Ishikawa (cell line): ENCODE results near the gene MYO7B.

ENCODE experiments used
- CEBPB ChIP-seq: IDR thresholded peaks from 2 replicates; pipeline ENCODE4 v1.6.1; 2012
- CREB1 ChIP-seq: IDR thresholded peaks from 2 replicates; pipeline ENCODE4 v1.6.1; 2012; ENCODE audit warnings: low read depth
- EGR1 ChIP-seq: IDR thresholded peaks from 2 replicates; pipeline ENCODE4 v1.6.1; 2012
- EP300 ChIP-seq: IDR thresholded peaks from 2 replicates; pipeline ENCODE4 v1.6.1; 2012; ENCODE audit warnings: borderline replicate concordance
- FOXM1 ChIP-seq: IDR thresholded peaks from 2 replicates; pipeline ENCODE4 v1.6.1; 2012; ENCODE audit warnings: low read depth, borderline replicate concordance
- MAX ChIP-seq: IDR thresholded peaks from 2 replicates; pipeline ENCODE4 v1.6.1; 2012
- NFIC ChIP-seq: IDR thresholded peaks from 2 replicates; pipeline ENCODE4 v1.6.1; 2012
- RAD21 ChIP-seq: IDR thresholded peaks from 2 replicates; pipeline ENCODE4 v1.6.1; 2012; ENCODE audit warnings: low read depth
- REST ChIP-seq: IDR thresholded peaks from 2 replicates; pipeline ENCODE4 v1.6.1; 2012; ENCODE audit warnings: low read depth, mild to moderate bottlenecking
- TAF1 ChIP-seq: IDR thresholded peaks from 2 replicates; pipeline ENCODE4 v1.6.1; 2012; ENCODE audit warnings: low read depth, mild to moderate bottlenecking
- TCF12 ChIP-seq: IDR thresholded peaks from 2 replicates; pipeline ENCODE4 v1.6.1; 2012; ENCODE audit warnings: low read depth
- TEAD4 ChIP-seq: IDR thresholded peaks from 2 replicates; pipeline ENCODE4 v1.6.1; 2012
- USF1 ChIP-seq: IDR thresholded peaks from 2 replicates; pipeline ENCODE4 v1.6.1; 2012
- YY1 ChIP-seq: IDR thresholded peaks from 2 replicates; pipeline ENCODE4 v1.6.1; 2012; ENCODE audit warnings: low read depth
- ZBTB7A ChIP-seq: IDR thresholded peaks from 2 replicates; pipeline ENCODE4 v1.6.1; 2012; ENCODE audit warnings: low read depth

Gene MYO7B

GRCh38 chr2:127598711-127599110, 63.2 kb downstream of the MYO7B start:
- TF ChIP-seq TCF12 (no peak), TAF1 (no peak), NFIC (no peak), MAX (no peak), CEBPB (no peak), EGR1 (no peak), EP300 (no peak), ZBTB7A (no peak), FOXM1 (no peak), REST (no peak), YY1 (no peak)

- TF ChIP-seq MAX = no peak
- TF ChIP-seq ZBTB7A = no peak
- no peak for TF ChIP-seq USF1
These were observed 63.7 kb downstream of the MYO7B start for GRCh38 chr2:127599211-127599610.

- TF ChIP-seq FOXM1 (no peak), CREB1 (no peak), TEAD4 (no peak), NFIC (no peak), ZBTB7A (no peak), CEBPB (no peak)
These were observed 69.5 kb downstream of the MYO7B start for GRCh38 chr2:127604986-127605385.

GRCh38 chr2:127605691-127606263, 70.3 kb downstream of the MYO7B start:
- TF ChIP-seq USF1 (no peak), EGR1 (no peak), TEAD4 (no peak), TCF12 (no peak), ZBTB7A (no peak), NFIC (no peak), MAX (no peak), EP300 (no peak), REST (no peak), YY1 (no peak)

- no peak for TF ChIP-seq TEAD4
- no peak for TF ChIP-seq TAF1
- TF ChIP-seq CEBPB = no peak
- TF ChIP-seq EP300 = no peak
These were observed 71.3 kb downstream of the MYO7B start for GRCh38 chr2:127606625-127607398.

- TF ChIP-seq EP300 (no peak), RAD21 (no peak), TAF1 (no peak), TCF12 (no peak), TEAD4 (no peak), NFIC (no peak), YY1 (no peak), EGR1 (no peak), MAX (no peak), REST (no peak), FOXM1 (no peak), CREB1 (no peak), CEBPB (no peak), ZBTB7A (no peak), USF1 (no peak)
These were observed 72.0 kb downstream of the MYO7B start for GRCh38 chr2:127607399-127607908.
